ENCODE results near the gene GABRA5.

The GABRA5 gene

GRCh38 chr15:26974120-26974780 lies 107.4 kb downstream of the GABRA5 start:
- intact Hi-C loops (cut with DNase I) = no loop called here
- no peak for DNase-seq

GRCh38 chr15:26981492-26981891 lies 114.6 kb downstream of the GABRA5 start:
- DNase-seq = no peak
- intact Hi-C loops (cut with DNase I) = no loop called here

DNA sequence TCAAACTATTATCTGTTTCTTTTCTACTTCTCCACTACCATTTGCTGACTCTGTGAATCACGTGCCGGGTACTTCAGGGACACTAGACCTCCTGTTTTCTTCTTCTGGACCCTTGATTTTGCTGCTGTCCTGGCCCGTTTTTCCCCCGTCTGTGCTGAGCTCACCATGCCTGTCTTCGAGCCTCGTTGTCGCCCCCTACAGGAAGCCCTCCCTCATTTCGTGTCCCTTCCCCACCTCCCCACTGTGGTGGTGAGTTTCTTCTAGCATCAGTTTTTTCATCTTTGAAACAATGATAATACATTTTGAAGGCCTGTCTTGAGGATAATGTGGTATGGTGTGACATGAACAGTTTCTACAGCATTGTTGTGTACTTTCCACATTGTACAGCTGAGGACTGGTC lies 117.0 kb downstream of the GABRA5 start:
- intact Hi-C loops (cut with DNase I) = no loop called here
- DNase-seq = no peak

DNA sequence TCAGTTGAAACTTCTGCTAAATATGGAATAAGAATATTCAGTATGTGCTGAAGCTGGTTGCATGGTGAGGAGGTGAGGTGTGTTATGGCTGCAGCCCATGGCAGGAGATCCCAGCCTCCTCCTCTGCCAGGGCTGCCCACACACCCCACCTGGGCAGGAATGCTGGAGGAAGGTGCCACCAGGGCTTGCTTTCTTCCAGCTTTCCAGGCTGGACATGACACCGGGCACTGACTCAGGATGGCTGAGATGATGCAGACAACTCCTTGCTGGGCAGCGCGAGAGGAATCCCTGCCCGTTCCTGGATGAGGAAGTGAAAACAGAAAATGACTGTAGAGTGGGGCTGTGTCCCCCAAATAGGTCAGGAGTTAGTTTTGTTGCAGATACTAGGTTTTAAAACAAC lies 118.2 kb downstream of the GABRA5 start:
- intact Hi-C loops (cut with DNase I) = no loop called here
- no peak for DNase-seq

GRCh38 chr15:26996250-26996649 lies 129.4 kb downstream of the GABRA5 start:
- no peak for DNase-seq
- intact Hi-C loops (cut with DNase I) = no loop called here
